GM18517 (cell line): ENCODE measurements around the gene UTRN.

Experiments
- ATAC-seq: cut with Tn5 transposase; IDR thresholded peaks from one replicate; pipeline ENCODE4 v1.9.1; 2021; ENCODE audit warnings: mild to moderate bottlenecking, moderate library complexity; ENCODE audit not compliant: unreplicated experiment

Gene UTRN

DNA sequence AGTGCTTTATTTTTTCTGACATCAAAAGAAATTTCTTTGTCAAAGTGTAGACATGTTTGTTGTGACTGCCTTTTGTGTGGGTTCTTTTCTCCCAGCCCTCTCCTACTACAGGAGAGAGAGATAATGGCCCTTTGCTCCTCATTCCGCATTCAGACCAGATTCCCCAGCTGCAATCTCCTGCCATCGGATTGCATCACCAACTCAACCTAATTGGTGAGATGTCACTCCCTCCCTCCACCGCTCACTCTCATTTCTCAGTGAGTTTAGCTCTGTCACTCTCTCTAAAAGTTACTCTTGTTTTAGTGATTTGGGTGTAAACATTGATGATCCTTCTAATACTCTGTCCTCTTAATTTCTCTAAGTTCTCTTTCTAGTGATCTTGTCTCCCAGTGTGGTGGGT, 22.7 kb downstream of the UTRN start:
- ATAC-seq: no peak

DNA sequence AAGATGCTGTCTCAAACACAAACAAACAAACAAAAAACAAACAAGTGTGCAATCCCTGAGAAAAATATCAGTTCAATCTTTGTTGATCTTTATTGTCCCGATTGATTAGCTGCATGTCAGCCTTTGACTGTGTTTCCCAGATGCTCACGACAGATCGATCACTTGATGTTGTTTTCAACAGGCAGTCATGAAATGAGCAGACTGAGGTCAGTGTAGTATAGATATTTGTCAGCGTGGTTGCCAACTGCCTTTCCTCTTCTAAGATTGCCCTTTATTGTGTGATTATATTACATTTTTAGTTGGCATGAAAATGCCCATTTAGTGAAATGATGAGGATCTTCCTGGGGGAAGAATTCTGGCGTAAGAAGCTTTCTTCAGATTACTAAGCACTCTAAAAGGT, 25.6 kb downstream of the UTRN start:
- no peak for ATAC-seq

DNA sequence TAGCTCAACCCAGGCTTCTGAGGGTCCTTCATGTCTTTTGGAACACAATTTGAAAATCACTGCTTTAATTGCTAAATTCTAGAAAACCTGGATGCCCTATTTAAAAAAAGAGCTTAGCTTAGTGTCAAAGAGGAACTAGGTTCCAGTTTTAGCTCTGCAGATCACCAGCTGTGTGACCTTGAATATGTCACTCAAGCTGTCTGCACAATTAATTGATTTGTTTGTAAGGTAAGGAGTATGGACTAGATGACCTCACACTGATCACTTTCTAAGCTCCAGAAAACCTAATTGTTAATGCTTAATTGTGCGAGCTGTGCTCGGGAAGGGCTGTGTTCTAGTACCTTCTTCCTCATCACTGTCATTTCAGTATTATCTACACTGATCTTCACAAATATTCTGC, 26.2 kb downstream of the UTRN start:
- no peak for ATAC-seq

DNA sequence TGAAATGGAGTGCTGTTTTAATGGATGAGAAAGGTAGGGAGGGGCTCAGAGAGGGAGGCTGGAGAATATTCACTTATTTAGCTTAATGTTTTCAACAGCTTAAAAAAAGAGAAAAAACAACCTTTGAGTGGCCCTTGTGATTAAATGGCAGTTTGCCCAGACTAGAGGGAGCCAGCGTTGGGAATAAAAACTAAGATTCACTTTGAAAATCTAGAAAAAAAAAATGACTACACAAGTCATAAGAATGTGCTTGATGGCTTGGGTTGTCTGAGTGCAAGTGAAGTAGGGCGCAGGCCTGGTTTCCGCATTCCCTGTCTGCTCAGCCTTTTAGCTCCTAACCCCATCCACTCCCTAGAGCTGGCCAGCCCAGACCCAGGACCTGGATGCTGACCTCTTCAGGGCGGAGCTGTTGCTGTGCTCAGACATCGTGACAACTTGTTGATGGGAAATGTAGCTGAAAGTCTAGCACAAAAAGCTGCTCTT, 28.9 kb downstream of the UTRN start:
- no peak for ATAC-seq

DNA sequence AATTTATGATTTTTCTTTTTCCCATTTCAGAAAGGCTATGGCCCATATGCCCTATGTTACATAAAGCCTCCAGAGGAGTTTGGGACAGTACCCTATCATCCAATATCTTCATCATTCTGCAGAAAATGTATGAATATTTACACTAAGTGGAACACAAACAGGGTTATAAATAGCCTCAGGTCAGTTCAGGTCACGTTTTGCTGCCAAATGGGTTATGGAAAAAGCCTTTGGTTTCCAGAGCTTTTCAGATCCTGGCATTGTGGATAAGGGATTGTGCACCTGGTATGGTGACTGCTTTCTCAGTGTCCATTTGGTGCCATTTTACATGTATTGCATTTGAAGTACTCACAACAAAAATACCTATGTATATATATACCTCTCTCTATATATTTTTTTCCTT, 29.4 kb downstream of the UTRN start:
- ATAC-seq: no peak

DNA sequence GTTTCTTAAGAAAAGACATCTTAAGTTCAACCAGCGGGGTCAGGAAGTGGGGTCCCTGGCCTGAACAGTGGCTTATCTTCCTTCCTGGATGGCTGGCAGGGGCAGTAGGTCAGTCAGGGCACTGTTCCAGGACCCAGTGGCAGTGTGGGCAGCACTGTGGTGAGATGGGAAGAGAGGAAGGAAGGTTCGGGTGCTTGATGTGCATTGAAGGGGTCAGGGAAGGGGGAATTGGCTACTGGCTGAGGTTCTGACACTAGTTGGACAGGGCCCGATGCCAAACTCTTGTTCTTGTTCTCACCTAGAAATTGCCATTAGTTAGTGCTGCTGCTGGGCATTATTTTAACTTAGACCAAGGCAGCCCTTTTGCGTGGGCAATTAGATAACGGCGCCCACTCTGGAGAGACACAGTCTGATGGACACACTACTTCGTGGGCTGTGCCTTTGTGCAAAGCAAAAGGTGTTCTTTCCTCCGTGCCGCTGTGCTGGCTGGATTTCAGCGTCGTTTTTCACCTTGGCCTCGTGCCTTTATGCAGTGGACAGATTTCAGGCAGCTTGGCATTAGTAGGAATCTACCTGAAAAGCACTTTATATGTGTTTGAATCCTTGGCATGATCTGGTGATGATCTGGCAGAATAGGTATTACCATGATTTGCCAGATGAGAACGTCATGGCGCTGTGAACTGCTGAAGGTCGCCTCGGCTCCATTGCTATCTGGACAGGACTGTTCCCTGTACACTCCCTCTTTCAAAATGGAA, 30.3 kb downstream of the UTRN start:
- ATAC-seq: no peak

DNA sequence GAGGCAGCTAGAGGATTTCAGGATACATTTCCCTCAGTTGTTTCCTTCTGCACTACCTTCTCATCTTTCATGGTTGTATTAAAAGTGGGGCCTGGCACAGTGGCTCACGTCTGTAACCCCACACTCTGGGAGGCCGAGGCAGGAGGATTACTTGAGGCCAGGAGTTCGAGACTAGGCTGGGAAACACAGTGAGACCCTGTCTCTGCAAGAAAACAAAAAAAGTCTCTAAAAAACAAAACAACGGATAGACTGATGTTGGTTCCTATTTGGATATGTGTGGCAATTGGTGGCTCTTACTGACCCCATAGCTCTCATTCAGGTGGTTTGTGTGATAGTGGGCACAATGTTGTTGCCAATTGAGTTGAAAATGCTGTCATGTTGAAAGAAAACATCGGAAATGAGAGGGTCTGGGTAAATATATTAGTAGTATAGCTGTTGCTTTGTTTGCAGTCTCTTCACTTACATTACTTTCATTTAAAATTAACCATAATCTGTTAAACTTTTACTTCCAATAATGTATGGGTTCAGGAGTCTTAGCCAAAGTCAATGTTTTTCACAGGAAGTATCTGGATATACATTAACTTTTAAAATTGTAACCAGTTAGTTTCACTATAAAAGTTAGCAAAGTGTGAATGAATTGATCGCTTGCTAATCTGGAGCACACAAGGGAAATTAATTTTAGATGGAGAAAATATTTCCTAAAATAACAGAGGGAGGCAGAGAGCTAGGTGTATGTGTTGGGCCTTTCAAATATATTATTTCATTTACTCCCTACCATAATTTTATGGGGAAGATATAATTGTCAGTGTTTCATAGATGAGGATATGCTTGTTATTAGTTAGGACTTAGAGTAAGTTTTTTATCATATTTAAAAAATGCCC, 31.1 kb downstream of the UTRN start:
- ATAC-seq: no peak

DNA sequence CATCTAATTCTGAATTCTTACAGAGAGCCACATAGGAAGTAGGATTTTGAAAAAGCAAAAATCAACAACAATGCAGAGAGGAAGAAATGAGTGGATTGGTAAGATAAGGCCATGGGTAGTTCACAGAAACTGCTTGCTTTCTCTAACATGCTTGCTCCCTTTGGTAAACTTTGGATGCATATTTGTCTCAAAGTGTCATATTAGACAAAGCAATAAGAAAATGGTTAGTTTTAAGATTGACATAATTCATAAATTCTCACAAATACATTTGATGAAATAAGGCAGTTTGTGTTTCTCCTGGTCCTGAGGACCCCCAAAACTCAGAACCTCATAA, 31.7 kb downstream of the UTRN start:
- ATAC-seq: no peak

DNA sequence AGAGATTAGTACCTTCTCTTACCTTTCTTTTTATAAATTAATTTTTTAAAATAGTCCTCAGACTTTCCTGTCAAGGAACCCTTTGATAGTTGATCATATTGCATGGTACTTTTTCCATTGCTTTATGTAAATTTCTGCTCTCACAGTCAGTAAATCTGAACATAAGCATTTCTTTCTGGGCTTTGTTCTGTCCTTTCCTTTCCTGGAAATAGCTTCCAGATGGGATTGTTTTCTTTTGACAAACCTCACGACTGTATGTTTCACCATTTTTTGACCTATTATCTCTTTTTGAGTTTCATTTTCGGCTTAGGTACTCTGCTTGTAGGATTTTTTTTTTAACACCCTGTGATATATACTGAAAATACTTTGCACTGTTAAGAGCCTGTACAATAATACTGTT, 32.6 kb downstream of the UTRN start:
- no peak for ATAC-seq

DNA sequence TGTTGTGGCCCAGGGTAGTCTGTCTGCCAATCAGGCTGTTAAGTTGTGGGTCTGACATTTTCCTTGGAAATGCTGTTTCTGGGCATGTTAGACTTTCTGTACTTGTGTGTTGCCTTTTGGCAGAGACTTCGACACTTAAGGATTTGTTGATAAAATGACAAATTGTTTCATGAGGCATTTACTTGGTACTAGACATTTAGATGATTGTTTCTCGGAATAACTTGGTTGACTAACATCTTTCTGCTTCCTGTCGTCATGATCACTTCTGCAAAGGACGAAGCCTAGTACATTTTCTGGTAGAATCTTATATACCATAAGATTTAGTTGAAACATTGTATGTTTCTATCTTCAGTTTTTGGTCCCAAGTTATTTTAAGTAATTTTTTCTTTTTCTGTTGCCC, 34.1 kb downstream of the UTRN start:
- ATAC-seq: no peak

DNA sequence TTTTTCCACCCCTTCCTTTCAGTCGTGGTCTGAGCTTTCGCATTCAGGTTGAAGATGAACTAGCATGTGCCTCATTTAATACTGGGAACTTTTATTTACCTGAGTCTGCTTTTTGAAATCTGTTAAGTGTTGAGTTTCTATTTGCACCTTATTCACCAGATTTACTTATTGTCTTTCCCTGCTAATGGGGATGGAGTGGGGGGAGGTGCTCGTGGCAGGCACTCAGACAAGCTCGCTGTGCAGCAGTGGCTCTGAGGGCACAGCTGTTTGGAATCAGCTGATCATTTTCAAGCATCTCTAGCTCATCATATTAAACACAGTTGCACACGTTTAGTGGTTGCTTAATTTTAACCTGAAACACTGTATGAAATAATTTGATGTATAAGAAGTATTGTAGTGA, 35.6 kb downstream of the UTRN start:
- ATAC-seq: no peak

DNA sequence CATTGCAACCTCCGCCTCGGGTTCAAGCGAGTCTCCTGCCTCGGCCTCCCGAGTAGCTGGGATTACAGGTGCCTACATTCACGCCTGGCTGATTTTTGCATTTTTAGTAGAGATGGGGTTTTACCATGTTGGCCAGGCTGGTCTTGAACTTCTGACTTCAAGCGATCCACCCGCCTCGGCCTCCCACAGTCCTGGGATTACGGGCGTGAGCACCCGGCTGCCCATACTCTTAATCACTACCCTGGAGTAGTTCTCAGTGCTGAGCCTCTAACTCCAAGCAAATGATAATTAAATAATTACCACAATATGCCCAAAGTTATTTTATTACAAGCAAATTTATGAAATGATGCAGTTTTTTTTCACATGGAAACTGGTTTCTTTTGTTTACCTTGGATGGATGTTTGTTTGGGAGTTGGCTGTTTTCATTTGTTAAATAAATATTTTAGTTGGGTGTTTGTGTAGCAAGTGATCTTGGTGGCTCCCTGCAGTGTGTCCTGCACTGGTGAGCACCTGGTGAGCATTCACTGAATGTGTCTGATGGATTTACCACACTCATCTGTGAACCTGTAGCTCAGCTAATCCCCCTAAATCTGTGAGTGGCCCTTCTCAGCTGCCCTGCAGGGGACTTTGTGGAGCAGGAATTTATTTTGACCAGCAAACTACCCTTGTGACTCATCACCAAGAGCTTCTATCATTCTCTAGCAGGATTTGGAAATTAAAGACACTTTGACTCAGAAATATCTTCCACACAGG, 36.9 kb downstream of the UTRN start:
- no peak for ATAC-seq

DNA sequence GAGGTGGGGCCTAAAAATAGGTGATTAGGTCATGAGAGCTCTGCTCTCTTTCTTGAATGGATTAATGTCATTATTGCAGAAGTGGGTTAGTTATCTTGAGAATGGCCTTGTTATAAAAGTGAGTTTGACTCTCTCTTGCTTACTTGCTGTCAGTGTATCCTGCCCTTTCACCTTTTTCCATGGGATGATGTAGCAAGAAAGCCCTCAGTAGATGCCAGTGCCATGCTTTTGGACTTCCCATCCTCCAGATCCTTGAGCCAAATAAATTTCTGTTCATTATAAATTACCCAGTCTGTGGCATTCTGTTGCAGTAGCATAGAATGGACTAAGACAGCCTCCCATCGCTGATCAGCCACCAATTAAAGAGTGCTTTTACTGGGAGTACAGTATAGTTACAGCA, 40.1 kb downstream of the UTRN start:
- ATAC-seq: no peak

DNA sequence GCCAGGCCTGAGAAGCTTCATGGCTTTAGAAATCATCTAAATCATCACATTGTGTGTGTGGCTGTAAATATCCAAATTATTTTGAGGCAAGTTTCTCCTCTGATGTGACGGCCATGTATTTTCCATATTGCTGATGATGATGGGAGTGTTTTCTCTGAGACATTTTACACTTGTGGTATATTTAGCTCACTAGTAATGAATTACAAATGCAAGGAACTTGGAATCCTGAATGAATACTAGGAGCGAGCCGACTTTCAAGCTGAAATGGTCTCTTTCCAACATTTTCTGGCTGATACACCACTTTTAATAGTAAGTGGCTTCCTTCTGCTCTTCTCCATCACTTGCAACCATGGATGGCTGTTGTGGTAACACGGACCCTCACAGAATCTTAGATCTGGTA, 41.3 kb downstream of the UTRN start:
- no peak for ATAC-seq

DNA sequence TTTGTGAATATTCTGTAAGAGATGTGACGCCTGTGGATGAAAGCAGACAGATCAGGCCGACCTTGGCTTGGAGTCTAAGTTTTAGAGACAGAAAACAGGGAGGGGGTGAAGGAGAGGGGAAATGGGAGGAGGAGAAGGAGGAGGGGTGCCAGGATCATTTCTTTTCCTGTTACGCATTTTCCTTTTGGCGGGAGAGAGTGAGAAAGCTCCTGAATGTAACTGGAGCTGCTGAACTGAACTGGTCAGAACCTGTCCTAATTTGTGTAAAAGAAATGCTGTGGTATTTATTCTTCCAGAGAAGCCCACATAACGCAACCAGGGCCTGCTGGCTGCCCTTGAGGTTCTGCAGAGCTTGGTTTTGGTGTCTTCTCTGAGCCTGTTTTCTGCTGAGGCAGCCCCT, 41.9 kb downstream of the UTRN start:
- no peak for ATAC-seq

DNA sequence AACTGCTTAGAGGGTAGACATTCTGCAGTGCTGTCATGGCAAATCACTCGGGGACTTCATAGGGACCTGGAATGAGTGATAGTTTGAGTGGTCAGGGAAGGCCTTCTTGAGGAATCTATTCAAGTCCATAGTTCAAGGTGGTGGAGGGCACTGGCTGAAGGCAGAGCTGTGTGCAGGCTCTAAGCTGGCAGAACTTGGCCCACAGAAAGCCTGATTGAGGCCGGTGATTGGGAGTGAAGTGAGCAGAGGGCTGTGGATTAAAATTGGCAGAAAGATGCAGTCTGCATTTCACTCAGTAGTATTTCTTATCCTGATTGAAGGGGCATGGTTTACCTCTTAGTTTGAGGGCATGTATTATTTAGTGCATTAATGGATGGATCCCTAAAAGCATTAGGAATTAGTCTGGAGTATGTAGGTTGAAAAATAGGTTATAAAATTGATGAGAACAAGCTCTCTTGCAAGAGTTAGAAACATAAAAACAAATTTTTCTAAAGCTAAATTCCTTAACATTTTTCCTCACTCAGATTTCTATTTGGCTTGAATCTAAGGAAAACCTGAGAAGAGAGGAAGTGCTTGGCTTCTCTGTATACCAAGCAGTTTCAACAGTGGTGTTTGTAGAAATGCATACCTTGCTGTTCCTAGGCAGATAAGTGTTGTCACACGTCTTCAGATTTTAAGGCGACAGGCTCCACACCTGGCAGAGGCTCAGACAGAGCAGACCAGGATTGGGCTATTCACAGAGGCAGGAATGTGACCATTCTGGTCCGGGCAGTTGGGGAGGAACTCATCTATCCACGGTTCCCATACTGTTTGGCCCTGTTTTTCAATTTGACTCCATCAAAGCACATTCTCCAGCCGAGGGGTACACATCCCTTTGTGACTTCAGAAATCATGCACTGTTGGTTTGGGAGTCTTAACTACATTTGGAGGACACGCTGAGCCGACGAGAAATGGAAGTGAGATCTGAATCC, 45.2 kb downstream of the UTRN start:
- ATAC-seq: no peak

DNA sequence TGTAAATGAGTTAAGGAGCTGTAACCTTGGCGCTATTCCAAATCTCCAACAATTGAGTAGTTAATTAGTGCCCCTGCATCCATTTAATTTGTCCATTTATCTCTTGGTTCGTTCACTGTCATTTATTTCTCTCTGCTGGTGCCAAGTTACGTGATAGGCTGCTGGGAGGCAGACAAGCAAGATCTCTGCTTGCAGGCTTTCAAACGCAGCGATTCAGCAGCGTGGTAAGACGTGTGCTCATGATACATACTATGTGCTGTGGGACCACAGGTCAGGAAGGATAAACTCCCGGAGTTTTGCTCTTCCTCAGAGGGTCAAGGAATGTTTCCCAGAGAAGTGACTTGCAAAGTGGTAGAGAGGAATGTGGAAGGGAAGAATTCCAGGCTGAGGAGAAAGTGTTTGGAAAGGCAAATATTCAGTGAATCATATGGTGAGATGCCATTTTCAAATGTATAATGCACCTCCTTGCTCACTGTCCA, 46.4 kb downstream of the UTRN start:
- no peak for ATAC-seq

DNA sequence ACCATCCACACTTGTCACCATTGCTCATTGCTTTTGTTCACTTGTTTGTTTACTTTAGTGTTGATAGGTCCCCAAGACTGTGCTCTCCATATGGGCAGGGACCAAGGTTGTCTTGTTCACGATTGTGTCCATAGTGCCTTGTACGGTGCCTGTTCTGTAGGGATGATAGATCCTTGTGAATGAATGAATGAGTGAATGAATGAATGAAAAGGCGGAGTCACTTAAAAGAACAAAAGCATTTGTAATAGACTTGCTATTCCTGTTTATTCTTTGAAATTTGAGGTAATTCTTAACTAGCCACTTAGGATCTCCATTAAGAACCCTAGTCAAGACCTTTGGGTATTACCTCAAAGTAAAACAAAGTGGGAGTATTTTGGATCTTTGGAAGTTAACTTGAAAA, 47.0 kb downstream of the UTRN start:
- ATAC-seq: no peak

DNA sequence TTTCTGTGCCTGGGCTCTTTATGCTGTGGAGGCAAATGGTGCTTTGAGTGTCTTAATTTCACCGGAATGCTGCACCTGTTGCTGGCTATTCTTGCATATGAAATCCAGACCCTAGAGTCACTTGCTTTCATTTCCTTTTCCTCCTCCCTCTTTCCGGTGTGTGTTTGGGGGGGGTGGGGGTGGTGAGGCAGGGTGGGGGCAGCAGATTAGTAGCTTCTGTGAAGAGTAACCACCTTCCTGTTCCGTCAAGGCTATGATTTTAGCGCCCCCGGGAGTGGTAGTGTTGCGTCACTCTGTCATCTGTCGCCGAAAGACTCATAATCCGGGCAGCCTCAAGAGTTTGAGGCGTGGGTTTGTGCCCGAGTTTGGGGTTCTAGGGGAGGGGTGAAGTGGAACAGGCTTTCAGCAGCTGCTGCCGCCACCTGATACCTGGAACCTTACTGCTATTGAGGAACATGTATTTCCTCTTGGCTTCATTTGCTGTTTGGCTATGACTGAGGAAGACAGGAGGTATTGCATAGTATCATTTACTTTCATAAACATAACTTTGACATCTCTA, 49.1 kb downstream of the UTRN start:
- peak; percentile 57 for ATAC-seq
